GM19455 (cell line): Measurements from ENCODE around the gene GALR2.

ENCODE experiments used
- ATAC-seq: cut with Tn5 transposase; IDR thresholded peaks from one replicate; pipeline ENCODE4 v1.9.1; 2021; ENCODE audit not compliant: unreplicated experiment

The GALR2 gene

GRCh38 chr17:76124582-76125390 is 50.2 kb downstream of the GALR2 start:
- ATAC-seq: no peak

GRCh38 chr17:76125391-76125675 is 50.8 kb downstream of the GALR2 start:
- ATAC-seq: no peak

GRCh38 chr17:76125922-76126321 is 51.3 kb downstream of the GALR2 start:
- no peak for ATAC-seq
